Loucy (cell line): Measurements from ENCODE around the gene ZNF385D.

ENCODE experiments used
- CTCF ChIP-seq: fragments of 200-600 bp; sonication (generic); conservative IDR thresholded peaks from 2 replicates; pipeline ENCODE4 v1.5.1; 2014; ENCODE audit warnings: mild to moderate bottlenecking, antibody characterized with exemption, low read length
- EZH2phosphoT487 ChIP-seq: fragments of 200-600 bp; IDR thresholded peaks from 2 replicates; pipeline ENCODE4 v1.6.1; 2018; ENCODE audit warnings: antibody characterized with exemption, mild to moderate bottlenecking, moderate library complexity, borderline replicate concordance

DNA sequence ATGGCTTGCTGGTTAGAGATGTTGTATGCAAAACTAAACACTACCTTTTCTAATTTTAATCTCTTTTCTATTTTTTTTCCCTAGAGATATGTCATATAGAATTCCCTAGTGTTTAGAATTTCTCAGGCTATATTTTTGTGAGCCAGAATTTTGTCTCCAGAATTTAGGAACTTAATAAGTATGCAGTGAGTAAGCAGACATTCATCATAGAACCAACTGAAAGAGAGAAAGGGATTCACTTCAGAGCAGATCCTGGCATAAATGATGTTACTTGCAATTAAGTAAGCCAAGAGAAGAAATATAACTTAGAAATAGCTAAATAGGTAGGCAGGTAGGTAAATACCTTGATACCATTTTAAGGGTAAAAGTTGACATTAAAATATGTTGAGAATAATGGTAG lies 288.9 kb downstream of the ZNF385D start:
- no peak for TF ChIP-seq CTCF
- no peak for TF ChIP-seq EZH2phosphoT487
